Panc1 (cell line): Measurements from ENCODE around the gene GLIPR2.

Source experiments
- POLR2AphosphoS5 ChIP-seq: IDR thresholded peaks from 2 replicates; pipeline ENCODE4 v1.6.1; 2012; ENCODE audit warnings: mild to moderate bottlenecking, low read depth, low read length, moderate library complexity
- REST ChIP-seq, 2 experiments: IDR thresholded peaks; 2 replicates each; pipeline ENCODE4 v1.6.1; 2011 to 2012; ENCODE audit warnings: low read depth in 2 of 2, control low read depth in 1 of 2, low read length in 1 of 2, mild to moderate bottlenecking in 1 of 2, moderate library complexity in 1 of 2; ENCODE audit not compliant: insufficient read depth in 1 of 2
- SIN3A ChIP-seq: IDR thresholded peaks from 2 replicates; pipeline ENCODE4 v1.6.1; 2012; ENCODE audit warnings: low read depth, mild to moderate bottlenecking, low read length, moderate library complexity, borderline replicate concordance; ENCODE audit not compliant: insufficient read depth
- TF ChIP-seq, protein P1 (sequence below): fragments of 450-650 bp; IDR thresholded peaks from 2 replicates; pipeline ENCODE4 v1.5.1; 2017; ENCODE audit warnings: mild to moderate bottlenecking

DNA sequence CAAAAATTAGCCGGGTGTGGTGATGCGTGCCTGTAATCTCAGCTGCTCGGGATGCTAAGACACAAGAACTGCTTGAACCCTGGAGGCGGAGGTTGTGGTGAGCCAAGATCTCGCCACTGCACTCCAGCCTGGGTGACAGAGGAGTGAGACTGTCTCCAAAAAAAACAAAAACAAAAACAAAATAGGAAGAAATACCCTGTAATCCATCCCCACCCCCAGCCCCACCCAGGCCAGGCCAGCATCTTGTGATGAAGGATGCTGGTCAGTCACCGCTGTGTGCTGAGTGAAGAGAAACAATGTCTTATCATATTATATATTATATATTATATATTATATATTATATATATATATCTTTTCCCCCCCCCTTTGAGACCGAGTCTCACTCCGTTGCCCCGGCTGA is 17.2 kb downstream of the GLIPR2 start:
- TF ChIP-seq, protein P1, sequence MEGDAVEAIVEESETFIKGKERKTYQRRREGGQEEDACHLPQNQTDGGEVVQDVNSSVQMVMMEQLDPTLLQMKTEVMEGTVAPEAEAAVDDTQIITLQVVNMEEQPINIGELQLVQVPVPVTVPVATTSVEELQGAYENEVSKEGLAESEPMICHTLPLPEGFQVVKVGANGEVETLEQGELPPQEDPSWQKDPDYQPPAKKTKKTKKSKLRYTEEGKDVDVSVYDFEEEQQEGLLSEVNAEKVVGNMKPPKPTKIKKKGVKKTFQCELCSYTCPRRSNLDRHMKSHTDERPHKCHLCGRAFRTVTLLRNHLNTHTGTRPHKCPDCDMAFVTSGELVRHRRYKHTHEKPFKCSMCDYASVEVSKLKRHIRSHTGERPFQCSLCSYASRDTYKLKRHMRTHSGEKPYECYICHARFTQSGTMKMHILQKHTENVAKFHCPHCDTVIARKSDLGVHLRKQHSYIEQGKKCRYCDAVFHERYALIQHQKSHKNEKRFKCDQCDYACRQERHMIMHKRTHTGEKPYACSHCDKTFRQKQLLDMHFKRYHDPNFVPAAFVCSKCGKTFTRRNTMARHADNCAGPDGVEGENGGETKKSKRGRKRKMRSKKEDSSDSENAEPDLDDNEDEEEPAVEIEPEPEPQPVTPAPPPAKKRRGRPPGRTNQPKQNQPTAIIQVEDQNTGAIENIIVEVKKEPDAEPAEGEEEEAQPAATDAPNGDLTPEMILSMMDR: no peak
- TF ChIP-seq POLR2AphosphoS5: no peak
- TF ChIP-seq REST (IDR thresholded peaks at IDR 0.05; ENCODE audit: insufficient read depth in 1 of 2, low read depth in 2 of 2, low read length in 1 of 2): no peak
- TF ChIP-seq SIN3A: no peak
